ENCODE measurements around the gene TXNRD3.
"Not testable (repeated sequence)": the region's sequence is repeated elsewhere in the genome, so short reads cannot be mapped to it uniquely, and the experiment has no call there.

The TXNRD3 gene

DNA sequence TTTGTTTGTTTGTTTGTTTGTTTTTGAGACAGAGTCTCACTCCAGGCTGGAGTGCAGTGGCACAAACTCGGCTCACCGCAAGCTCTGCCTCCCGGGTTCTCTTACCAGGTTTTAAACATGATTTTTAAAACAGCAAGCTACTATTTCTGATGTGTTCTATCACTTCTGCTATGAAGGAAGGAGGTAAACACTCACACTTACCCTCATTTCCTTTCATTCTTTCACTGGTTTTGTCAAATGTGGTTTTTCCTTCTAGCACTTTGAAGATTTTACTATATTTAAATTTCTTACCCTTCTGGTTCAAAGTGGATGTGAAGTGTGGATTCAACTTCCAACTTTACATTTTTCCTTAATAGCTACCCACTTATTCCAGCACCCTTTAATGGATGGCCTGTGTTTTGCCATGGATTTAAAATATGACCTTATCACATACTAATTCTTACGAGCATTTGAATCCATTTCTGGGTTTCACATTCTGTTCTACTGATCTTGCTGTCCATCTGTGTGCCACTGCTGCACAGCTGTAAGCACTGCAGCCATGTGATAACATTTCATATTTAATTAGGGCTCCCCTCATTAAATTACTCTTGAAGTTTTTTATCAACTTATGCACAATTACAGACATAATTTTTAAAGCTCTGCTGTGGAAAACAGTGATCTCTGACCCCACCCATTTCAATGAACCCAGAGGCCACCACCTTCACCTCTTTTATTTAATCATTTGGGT is 42.3 kb downstream of the TXNRD3 start:
- no peaks in the 10 kb centered on the region for H3K27me3 ChIP-seq (ENCODE audit: control insufficient read depth, insufficient read depth, low read length)
- no peak overlapping the region for H3K9ac ChIP-seq (ENCODE audit: low read length)
- H3K36me3 ChIP-seq (ENCODE audit: control insufficient read depth, low read depth, low read length) = no peaks in the 10 kb centered on the region
- no peaks in the 10 kb centered on the region for H3K4me1 ChIP-seq (ENCODE audit: control insufficient read depth, low read depth, low read length)
- H3K4me3 ChIP-seq (ENCODE audit: low read length) = no peak overlapping the region
- H3K27ac ChIP-seq (ENCODE audit: low read length) = no peak overlapping the region
- H3K9me3 ChIP-seq (ENCODE audit: control insufficient read depth, low read depth, low read length) = no peaks in the 10 kb centered on the region

DNA sequence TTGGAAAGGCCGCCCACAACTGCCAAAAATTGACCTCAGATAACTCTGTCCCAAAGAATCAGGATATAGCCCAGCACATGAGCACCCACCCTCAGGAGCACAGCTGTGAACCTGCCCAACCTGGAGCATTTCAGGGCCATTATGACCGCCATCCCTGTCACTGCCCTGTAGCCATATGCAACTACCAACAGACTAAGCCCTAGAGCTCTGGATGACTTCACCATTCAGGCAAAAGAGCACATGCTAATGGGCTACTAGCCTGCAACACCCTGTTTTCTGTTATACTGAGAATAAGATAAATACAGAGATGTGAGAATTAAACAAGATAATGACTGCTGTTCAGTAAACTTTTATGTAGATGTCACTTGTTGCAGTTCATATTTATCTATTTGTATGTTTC is 45.0 kb downstream of the TXNRD3 start:
- H3K4me1 ChIP-seq (ENCODE audit: control insufficient read depth, low read depth, low read length) = no peaks in the 10 kb centered on the region
- no peaks in the 10 kb centered on the region for H3K36me3 ChIP-seq (ENCODE audit: control insufficient read depth, low read depth, low read length)
- H3K27me3 ChIP-seq (ENCODE audit: control insufficient read depth, insufficient read depth, low read length) = no peaks in the 10 kb centered on the region
- H3K9ac ChIP-seq (ENCODE audit: low read length) = no peak overlapping the region
- no peak overlapping the region for H3K27ac ChIP-seq (ENCODE audit: low read length)
- H3K9me3 ChIP-seq (ENCODE audit: control insufficient read depth, low read depth, low read length) = no peaks in the 10 kb centered on the region
- H3K4me3 ChIP-seq (ENCODE audit: low read length) = no peak overlapping the region

DNA sequence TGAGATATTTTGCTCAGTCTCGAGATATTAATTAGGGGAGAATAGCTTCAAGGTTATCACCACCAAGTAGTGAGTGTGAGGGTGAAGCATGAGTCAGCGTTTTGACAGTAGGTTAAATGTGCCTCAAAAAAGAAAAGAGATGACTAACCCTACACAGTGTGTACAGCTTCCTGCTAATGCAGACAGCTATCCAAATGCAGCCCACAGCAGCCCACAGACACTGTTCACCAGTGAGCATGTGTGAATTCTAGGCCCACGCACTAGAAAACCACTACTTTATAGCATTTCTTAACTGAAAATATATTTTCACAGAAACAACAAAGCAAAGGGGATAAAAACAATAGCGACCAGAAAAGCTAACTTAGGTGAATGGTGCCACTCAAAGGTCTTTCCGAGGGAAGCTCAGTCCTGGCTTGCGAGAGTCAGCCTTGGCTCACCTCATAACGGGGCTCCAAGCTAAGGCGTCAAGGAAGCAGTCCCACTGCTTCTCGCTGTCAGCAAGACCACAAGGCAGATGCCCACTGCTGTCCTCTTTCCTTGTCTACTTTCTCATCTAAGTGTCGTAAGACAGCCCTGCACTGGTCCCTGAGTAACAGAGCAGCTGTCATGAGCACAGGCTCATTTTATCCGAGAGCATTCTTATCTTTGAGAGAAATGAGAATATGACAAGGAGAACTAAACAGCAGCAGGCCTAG is 47.6 kb downstream of the TXNRD3 start:
- no peaks in the 10 kb centered on the region for H3K36me3 ChIP-seq (ENCODE audit: control insufficient read depth, low read depth, low read length)
- H3K4me1 ChIP-seq (ENCODE audit: control insufficient read depth, low read depth, low read length) = no peaks in the 10 kb centered on the region
- H3K27ac ChIP-seq (ENCODE audit: low read length) = no peak overlapping the region
- no peak overlapping the region for H3K4me3 ChIP-seq (ENCODE audit: low read length)
- no peaks in the 10 kb centered on the region for H3K9me3 ChIP-seq (ENCODE audit: control insufficient read depth, low read depth, low read length)
- no peak overlapping the region for H3K9ac ChIP-seq (ENCODE audit: low read length)
- H3K27me3 ChIP-seq (ENCODE audit: control insufficient read depth, insufficient read depth, low read length) = no peaks in the 10 kb centered on the region

DNA sequence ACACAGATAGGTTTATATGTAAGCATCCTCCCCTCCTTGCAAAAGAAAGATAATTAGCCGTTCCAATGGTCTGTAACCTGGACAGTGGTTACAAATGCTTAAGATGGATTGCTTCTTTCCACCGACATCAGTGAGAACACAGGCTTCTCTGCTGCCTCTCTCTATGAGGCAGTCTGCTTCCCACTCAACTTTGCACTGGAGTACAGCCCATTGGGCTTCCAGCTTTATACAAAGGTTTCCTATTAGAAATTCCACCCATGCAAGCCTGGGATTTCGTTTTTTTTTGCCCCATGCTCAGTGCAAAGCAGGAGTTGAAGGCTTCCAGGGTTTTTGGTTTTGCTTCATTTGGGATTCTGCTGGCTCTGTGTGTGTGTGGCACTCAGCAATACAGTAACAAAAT is 48.9 kb downstream of the TXNRD3 start:
- Histone ChIP-seq H3K36me3 (ENCODE audit: control insufficient read depth, low read depth, low read length) (no peaks in the 10 kb centered on the region), H3K27ac (ENCODE audit: low read length) (no peak overlapping the region), H3K4me1 (ENCODE audit: control insufficient read depth, low read depth, low read length) (no peaks in the 10 kb centered on the region), H3K27me3 (ENCODE audit: control insufficient read depth, insufficient read depth, low read length) (no peaks in the 10 kb centered on the region), H3K9me3 (ENCODE audit: control insufficient read depth, low read depth, low read length) (no peaks in the 10 kb centered on the region), H3K9ac (ENCODE audit: low read length) (no peak overlapping the region), H3K4me3 (ENCODE audit: low read length) (no peak overlapping the region)

DNA sequence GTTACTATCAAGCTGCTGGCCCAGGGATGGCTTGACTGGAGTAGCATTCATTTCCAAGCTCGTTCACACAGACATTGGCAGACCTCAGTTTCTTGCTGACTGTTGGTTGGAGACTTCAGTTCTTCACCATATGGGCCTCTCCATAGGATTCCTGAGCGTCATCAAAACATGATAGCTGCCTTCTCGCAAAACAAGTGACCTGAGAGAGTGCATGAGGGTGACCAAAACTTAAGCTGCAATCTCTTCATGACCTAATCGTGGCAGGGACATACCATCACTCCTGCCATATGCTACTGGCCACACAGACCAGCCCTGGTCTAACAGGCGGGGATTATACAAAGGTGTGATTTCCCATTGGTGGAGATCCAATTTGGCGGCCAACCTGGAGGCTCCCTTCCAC is 50.2 kb downstream of the TXNRD3 start:
- H3K9me3 ChIP-seq (ENCODE audit: control insufficient read depth, low read depth, low read length) = no peaks in the 10 kb centered on the region
- H3K36me3 ChIP-seq (ENCODE audit: control insufficient read depth, low read depth, low read length) = no peaks in the 10 kb centered on the region
- no peak overlapping the region for H3K27ac ChIP-seq (ENCODE audit: low read length)
- H3K4me3 ChIP-seq (ENCODE audit: low read length) = no peak overlapping the region
- H3K27me3 ChIP-seq (ENCODE audit: control insufficient read depth, insufficient read depth, low read length) = no peaks in the 10 kb centered on the region
- H3K9ac ChIP-seq (ENCODE audit: low read length) = no peak overlapping the region
- H3K4me1 ChIP-seq (ENCODE audit: control insufficient read depth, low read depth, low read length) = no peaks in the 10 kb centered on the region

DNA sequence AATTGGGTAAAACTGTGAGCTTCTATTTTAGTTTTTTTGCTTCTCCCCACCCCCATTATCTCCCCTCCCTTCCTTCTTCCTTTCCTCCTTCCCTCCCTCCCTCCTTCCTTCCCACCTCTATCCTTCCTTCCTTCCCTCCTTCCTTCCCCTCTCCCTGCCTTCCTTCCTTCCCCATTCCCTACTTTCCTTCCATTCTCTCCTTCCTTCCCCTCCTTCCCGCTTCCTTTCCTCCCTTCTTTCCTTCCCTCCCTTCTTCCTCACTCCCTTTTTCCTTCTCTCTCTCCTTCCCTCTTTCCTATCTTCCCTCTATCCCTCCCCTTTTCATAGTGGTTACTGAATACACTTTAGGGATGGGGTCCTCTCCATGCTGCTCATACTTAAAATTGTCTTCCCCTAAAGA is 55.8 kb downstream of the TXNRD3 start:
- H3K4me1 ChIP-seq (ENCODE audit: control insufficient read depth, low read depth, low read length) = no peaks in the 10 kb centered on the region
- H3K36me3 ChIP-seq (ENCODE audit: control insufficient read depth, low read depth, low read length) = no peaks in the 10 kb centered on the region
- no peak overlapping the region for H3K27ac ChIP-seq (ENCODE audit: low read length)
- H3K9me3 ChIP-seq (ENCODE audit: control insufficient read depth, low read depth, low read length) = no peaks in the 10 kb centered on the region
- no peak overlapping the region for H3K9ac ChIP-seq (ENCODE audit: low read length)
- H3K27me3 ChIP-seq (ENCODE audit: control insufficient read depth, insufficient read depth, low read length) = no peaks in the 10 kb centered on the region
- no peak overlapping the region for H3K4me3 ChIP-seq (ENCODE audit: low read length)

DNA sequence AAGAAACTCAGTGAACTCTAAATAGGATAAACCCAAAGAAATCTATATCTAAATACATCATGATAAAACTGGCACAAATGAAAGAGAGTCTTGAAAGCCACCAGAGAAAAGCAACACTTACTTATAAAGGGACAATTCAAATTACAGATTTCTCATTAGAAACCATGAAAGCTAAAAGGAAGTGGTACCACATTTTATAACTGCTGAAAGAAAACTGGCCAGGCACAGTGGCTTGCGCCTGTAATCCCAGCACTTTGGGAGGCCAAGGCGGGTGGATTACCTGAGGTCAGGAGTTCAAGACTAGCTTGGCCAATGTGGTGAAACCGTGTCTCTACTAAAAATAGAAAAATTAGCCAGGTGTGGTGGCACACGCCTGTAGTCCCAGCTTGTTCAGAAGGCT is 59.4 kb downstream of the TXNRD3 start:
- not testable (repeated sequence) for H3K27ac ChIP-seq (ENCODE audit: low read length); H3K4me3 ChIP-seq (ENCODE audit: low read length); H3K36me3 ChIP-seq (ENCODE audit: control insufficient read depth, low read depth, low read length); H3K9ac ChIP-seq (ENCODE audit: low read length); H3K9me3 ChIP-seq (ENCODE audit: control insufficient read depth, low read depth, low read length); H3K4me1 ChIP-seq (ENCODE audit: control insufficient read depth, low read depth, low read length); H3K27me3 ChIP-seq (ENCODE audit: control insufficient read depth, insufficient read depth, low read length)

DNA sequence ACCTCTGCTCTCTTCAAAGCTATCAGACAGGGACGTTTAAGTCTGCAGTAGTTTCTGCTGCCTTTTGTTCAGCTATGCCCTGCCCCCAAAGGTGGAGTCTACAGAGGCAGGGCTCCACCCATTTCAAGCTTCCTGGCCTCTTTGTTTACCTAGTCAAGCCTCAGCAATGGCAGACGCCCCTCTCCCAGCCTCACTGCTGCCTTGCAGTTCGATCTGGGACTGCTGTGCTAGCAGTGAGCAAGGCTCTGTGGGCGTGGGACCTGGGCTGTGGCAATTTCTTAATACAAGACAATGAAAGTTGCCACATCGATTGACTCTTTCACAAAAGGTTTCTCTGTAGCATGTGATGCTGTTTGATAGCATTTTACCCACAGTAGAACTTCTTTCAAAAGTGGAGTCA is 63.4 kb downstream of the TXNRD3 start:
- H3K27ac ChIP-seq (ENCODE audit: low read length); H3K9ac ChIP-seq (ENCODE audit: low read length); H3K4me1 ChIP-seq (ENCODE audit: control insufficient read depth, low read depth, low read length): not testable (repeated sequence)

DNA sequence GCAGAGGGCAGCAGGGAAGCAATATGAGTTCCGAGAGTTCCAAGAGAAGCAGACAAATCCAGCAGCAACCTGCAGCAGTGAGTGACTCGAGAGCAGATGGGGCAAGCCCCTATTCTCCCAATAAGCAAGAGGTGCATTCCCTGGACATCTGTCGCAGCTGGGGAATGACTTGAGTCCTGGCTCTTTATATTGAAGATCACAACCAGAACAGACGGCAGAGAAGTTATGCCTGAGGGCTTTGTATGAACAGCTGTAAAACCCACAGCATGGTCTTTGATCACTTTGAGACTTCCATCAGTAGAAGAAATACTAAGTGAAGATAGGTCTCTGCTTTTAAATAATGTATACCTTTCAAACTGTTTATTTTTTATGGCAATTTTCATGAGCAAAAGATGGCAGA is 72.6 kb downstream of the TXNRD3 start:
- Histone ChIP-seq H3K4me3 (ENCODE audit: low read length) (no peak overlapping the region), H3K27ac (ENCODE audit: low read length) (no peak overlapping the region), H3K9me3 (ENCODE audit: control insufficient read depth, low read depth, low read length) (no peaks in the 10 kb centered on the region), H3K27me3 (ENCODE audit: control insufficient read depth, insufficient read depth, low read length) (no peaks in the 10 kb centered on the region), H3K9ac (ENCODE audit: low read length) (no peak overlapping the region), H3K36me3 (ENCODE audit: control insufficient read depth, low read depth, low read length) (no peaks in the 10 kb centered on the region), H3K4me1 (ENCODE audit: control insufficient read depth, low read depth, low read length) (no peaks in the 10 kb centered on the region)

More for the DNA sequence above, 63.4 kb downstream of the TXNRD3 start:
- not testable (repeated sequence) for H3K9me3 ChIP-seq (ENCODE audit: control insufficient read depth, low read depth, low read length); H3K27me3 ChIP-seq (ENCODE audit: control insufficient read depth, insufficient read depth, low read length); H3K36me3 ChIP-seq (ENCODE audit: control insufficient read depth, low read depth, low read length); H3K4me3 ChIP-seq (ENCODE audit: low read length)

DNA sequence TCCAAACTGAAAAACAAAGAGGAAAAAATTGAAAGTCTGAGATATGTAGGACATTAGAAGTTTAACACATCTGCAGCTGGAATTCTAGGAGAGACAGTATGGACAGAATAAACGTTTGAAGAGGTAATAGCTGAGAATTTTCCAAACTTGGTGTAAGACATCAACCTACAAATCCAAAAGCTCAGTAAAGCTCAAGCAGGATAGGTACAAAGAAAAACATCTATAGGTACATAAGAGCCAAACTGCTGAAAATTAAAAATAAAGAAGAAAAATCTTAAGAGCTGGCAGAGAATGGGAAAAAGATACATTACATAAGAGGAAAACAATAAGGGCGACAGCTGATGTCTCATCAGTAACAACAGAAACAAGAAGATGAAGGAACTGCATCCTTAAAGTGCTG is 73.4 kb downstream of the TXNRD3 start:
- H3K4me1 ChIP-seq (ENCODE audit: control insufficient read depth, low read depth, low read length) = no peaks in the 10 kb centered on the region
- no peaks in the 10 kb centered on the region for H3K27me3 ChIP-seq (ENCODE audit: control insufficient read depth, insufficient read depth, low read length)
- no peaks in the 10 kb centered on the region for H3K9me3 ChIP-seq (ENCODE audit: control insufficient read depth, low read depth, low read length)
- no peak overlapping the region for H3K4me3 ChIP-seq (ENCODE audit: low read length)
- H3K27ac ChIP-seq (ENCODE audit: low read length) = no peak overlapping the region
- no peaks in the 10 kb centered on the region for H3K36me3 ChIP-seq (ENCODE audit: control insufficient read depth, low read depth, low read length)
- no peak overlapping the region for H3K9ac ChIP-seq (ENCODE audit: low read length)

DNA sequence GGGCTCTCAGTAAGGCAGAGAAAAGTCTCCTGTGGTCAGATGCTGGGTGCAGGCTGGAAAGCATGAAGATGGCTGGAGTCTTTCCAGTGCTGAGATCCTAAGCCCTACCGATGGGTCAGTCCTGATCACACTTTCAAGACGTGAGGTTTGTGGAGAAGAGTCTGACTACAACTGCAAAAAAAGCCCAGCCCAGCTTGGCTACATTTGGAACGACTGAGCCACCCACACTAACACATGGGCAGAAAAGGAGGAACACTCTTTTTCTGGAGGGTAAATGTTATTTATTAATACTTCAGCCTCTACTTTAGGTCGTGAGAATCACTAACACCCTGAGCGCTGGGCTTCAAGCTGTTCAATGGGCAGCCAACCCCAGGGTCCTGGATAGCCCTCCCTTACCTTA is 74.2 kb downstream of the TXNRD3 start:
- Histone ChIP-seq H3K27ac (ENCODE audit: low read length) (no peak overlapping the region), H3K4me3 (ENCODE audit: low read length) (no peak overlapping the region), H3K9me3 (ENCODE audit: control insufficient read depth, low read depth, low read length) (no peaks in the 10 kb centered on the region), H3K36me3 (ENCODE audit: control insufficient read depth, low read depth, low read length) (no peaks in the 10 kb centered on the region), H3K4me1 (ENCODE audit: control insufficient read depth, low read depth, low read length) (no peaks in the 10 kb centered on the region), H3K27me3 (ENCODE audit: control insufficient read depth, insufficient read depth, low read length) (no peaks in the 10 kb centered on the region), H3K9ac (ENCODE audit: low read length) (no peak overlapping the region)

DNA sequence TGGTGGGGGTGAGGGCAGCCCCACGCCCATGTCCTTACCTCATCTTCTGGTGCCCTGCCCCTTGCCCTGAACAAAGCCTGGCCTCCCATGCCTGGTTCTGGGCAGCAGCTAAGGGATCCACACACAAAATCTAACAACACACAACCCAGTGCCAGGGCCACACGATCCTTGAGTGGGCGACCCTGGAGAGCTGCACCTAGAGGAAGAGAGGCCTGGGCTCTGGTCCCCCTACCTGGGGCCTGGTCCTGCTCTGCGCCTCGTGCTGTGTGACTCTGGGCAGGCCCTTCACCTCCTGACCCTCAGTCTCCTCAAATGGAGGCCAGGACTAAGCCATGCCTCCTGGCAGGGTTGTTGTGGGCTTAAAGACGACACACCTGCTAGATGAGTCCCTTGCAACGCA is 76.2 kb downstream of the TXNRD3 start:
- H3K4me1 ChIP-seq (ENCODE audit: control insufficient read depth, low read depth, low read length) = no peaks in the 10 kb centered on the region
- no peaks in the 10 kb centered on the region for H3K36me3 ChIP-seq (ENCODE audit: control insufficient read depth, low read depth, low read length)
- no peak overlapping the region for H3K9ac ChIP-seq (ENCODE audit: low read length)
- H3K27me3 ChIP-seq (ENCODE audit: control insufficient read depth, insufficient read depth, low read length) = no peaks in the 10 kb centered on the region
- no peaks in the 10 kb centered on the region for H3K9me3 ChIP-seq (ENCODE audit: control insufficient read depth, low read depth, low read length)
- no peak overlapping the region for H3K27ac ChIP-seq (ENCODE audit: low read length)
- H3K4me3 ChIP-seq (ENCODE audit: low read length) = no peak overlapping the region

Measured in iPS-18a (cell line).